Urinary bladder (tissue), 2 donors: Measurements from ENCODE around the gene LYSMD3. TPM values are rescaled to one million over a fixed set of nuclear protein-coding genes. Genes with fewer than 3 reads are reported as not detected.

Experiments
- polyA plus RNA-seq: library from polyadenylated mRNA; stranded (reverse); fragments of 200-250 nt; gene quantifications from one replicate; pipeline ENCODE4 v1.2.3, GENCODE V29; 2013
- total RNA-seq: library from RNA; depleted of rRNA; stranded (reverse); fragments of >200 nt; gene quantifications from one replicate; pipeline ENCODE4 v1.2.3, GENCODE V29; 2014
- donor health status: healthy.

LYSMD3 gene
- total and polyA plus RNA-seq, 2 donors: 10.3 to 48.1 TPM

Other genes starting within 250 kb of the LYSMD3 start
- 40.2 TPM for gene CETN3, start 119.8 kb downstream of the LYSMD3 start, total RNA-seq
- 20.0 TPM for gene CETN3, start 119.8 kb downstream of the LYSMD3 start, polyA plus RNA-seq
- gene MBLAC2, start 54.8 kb downstream of the LYSMD3 start, total RNA-seq: 11.3 TPM
- 6.6 TPM for gene MBLAC2, start 54.8 kb downstream of the LYSMD3 start, polyA plus RNA-seq
- gene POLR3G, start 54.7 kb downstream of the LYSMD3 start, total RNA-seq: 4.0 TPM
- gene POLR3G, start 54.7 kb downstream of the LYSMD3 start, polyA plus RNA-seq: 1.1 TPM
- gene ADGRV1, start 29.2 kb upstream of the LYSMD3 start, total RNA-seq: 6.6 TPM
- 4.0 TPM for gene ADGRV1, start 29.2 kb upstream of the LYSMD3 start, polyA plus RNA-seq